SK-N-SH treated with all-trans-retinoic acid at 6 μM for 48 hours (cell line): ENCODE results near the gene NR2C2AP.

Experiments used
- ATAC-seq: fragments of 200-7000 bp; cut with Tn5 transposase; 3 replicates; pipeline ENCODE4 v1.9.1; 2020; ENCODE audit warnings: mild to moderate bottlenecking, moderate library complexity
- ARNTL ChIP-seq: fragments of 450-650 bp; formaldehyde crosslinking; IDR thresholded peaks from 2 replicates; pipeline ENCODE4 v1.5.0; 2020; ENCODE audit warnings: low read depth, mild to moderate bottlenecking, moderate library complexity, borderline replicate concordance
- BACH2 ChIP-seq: fragments of 250-450 bp; sonication (Bioruptor Pico); IDR thresholded peaks from 2 replicates; pipeline ENCODE4 v1.9.0; 2021; ENCODE audit warnings: mild to moderate bottlenecking, borderline replicate concordance
- CREB5 ChIP-seq: fragments of 250-450 bp; sonication (Bioruptor Pico); IDR thresholded peaks from 2 replicates; pipeline ENCODE4 v1.5.1; 2020; ENCODE audit warnings: low read depth, mild to moderate bottlenecking, moderate library complexity
- CSDC2 ChIP-seq: fragments of 250-450 bp; sonication (Bioruptor Pico); IDR thresholded peaks from 2 replicates; pipeline ENCODE4 v1.5.0; 2020; ENCODE audit warnings: mild to moderate bottlenecking, moderate library complexity
- ESRRG ChIP-seq: fragments of 250-450 bp; sonication (Bioruptor Pico); IDR thresholded peaks from 2 replicates; pipeline ENCODE4 v1.6.1; 2021; ENCODE audit warnings: mild to moderate bottlenecking
- GLIS3 ChIP-seq: fragments of 250-450 bp; sonication (Bioruptor Pico); IDR thresholded peaks from 2 replicates; pipeline ENCODE4 v1.5.0; 2020; ENCODE audit warnings: mild to moderate bottlenecking, moderate library complexity
- ISL1 ChIP-seq: fragments of 250-450 bp; sonication (Bioruptor Pico); IDR thresholded peaks from 2 replicates; pipeline ENCODE4 v2.1.2; 2022; ENCODE audit warnings: mild to moderate bottlenecking, moderate library complexity
- OSR1 ChIP-seq: fragments of 250-450 bp; sonication (Bioruptor Pico); IDR thresholded peaks from 2 replicates; pipeline ENCODE4 v1.8.0; 2022; ENCODE audit warnings: moderate library complexity, mild to moderate bottlenecking, inconsistent platforms
- PATZ1 ChIP-seq: fragments of 250-450 bp; sonication (Bioruptor Pico); IDR thresholded peaks from 2 replicates; pipeline ENCODE4 v1.8.0; 2020; ENCODE audit warnings: mild to moderate bottlenecking, moderate library complexity, borderline replicate concordance
- POU6F1 ChIP-seq: fragments of 250-450 bp; sonication (Bioruptor Pico); IDR thresholded peaks from 2 replicates; pipeline ENCODE4 v1.8.0; 2021; ENCODE audit warnings: low read depth, mild to moderate bottlenecking, moderate library complexity, borderline replicate concordance
- PPARA ChIP-seq: fragments of 250-450 bp; sonication (Bioruptor Pico); IDR thresholded peaks from 2 replicates; pipeline ENCODE4 v1.5.0; 2020; ENCODE audit warnings: mild to moderate bottlenecking, borderline replicate concordance
- RARB ChIP-seq: fragments of 250-450 bp; sonication (Bioruptor Pico); IDR thresholded peaks from 2 replicates; pipeline ENCODE4 v1.8.0; 2021; ENCODE audit warnings: mild to moderate bottlenecking, moderate library complexity
- SNAI2 ChIP-seq: fragments of 250-450 bp; sonication (Bioruptor Pico); IDR thresholded peaks from 2 replicates; pipeline ENCODE4 v1.5.0; 2020; ENCODE audit warnings: mild to moderate bottlenecking, moderate library complexity
- TOX ChIP-seq: fragments of 250-450 bp; sonication (Bioruptor Pico); IDR thresholded peaks from 2 replicates; pipeline ENCODE4 v1.8.0; 2021; ENCODE audit warnings: mild to moderate bottlenecking, moderate library complexity, borderline replicate concordance
- TSHZ2 ChIP-seq: fragments of 250-450 bp; sonication (Bioruptor Pico); IDR thresholded peaks from 2 replicates; pipeline ENCODE4 v1.5.0; 2020; ENCODE audit warnings: mild to moderate bottlenecking, moderate library complexity
- ZC3H10 ChIP-seq: fragments of 250-450 bp; sonication (Bioruptor Pico); IDR thresholded peaks from 2 replicates; pipeline ENCODE4 v1.5.1; 2021; ENCODE audit warnings: mild to moderate bottlenecking, moderate library complexity
- ZFP3 ChIP-seq: fragments of 250-450 bp; sonication (Bioruptor Pico); IDR thresholded peaks from 2 replicates; pipeline ENCODE4 v1.5.0; 2020; ENCODE audit warnings: mild to moderate bottlenecking, moderate library complexity
- ZFP30 ChIP-seq: fragments of 450-650 bp; formaldehyde crosslinking; IDR thresholded peaks from 2 replicates; pipeline ENCODE4 v1.5.0; 2022; ENCODE audit warnings: mild to moderate bottlenecking, moderate library complexity
- ZNF565 ChIP-seq: fragments of 450-650 bp; formaldehyde crosslinking; conservative IDR thresholded peaks from 2 replicates; pipeline ENCODE4 v1.5.0; 2020; ENCODE audit warnings: low read depth, mild to moderate bottlenecking, moderate library complexity
- ZNF70 ChIP-seq: fragments of 450-650 bp; formaldehyde crosslinking; IDR thresholded peaks from 2 replicates; pipeline ENCODE4 v1.5.0; 2020; ENCODE audit warnings: mild to moderate bottlenecking, moderate library complexity
- ZNF8 ChIP-seq: fragments of 450-650 bp; formaldehyde crosslinking; IDR thresholded peaks from 2 replicates; pipeline ENCODE4 v1.5.0; 2020; ENCODE audit warnings: mild to moderate bottlenecking, moderate library complexity

NR2C2AP gene

GRCh38 chr19:19171821-19172532 is 31.2 kb downstream of the NR2C2AP start:
- no peak for ATAC-seq
- TF ChIP-seq RARB (CRISPR knock-in tag), result no peak
- TF ChIP-seq ZC3H10 (CRISPR knock-in tag), result no peak
- TF ChIP-seq PPARA, result no peak
- TF ChIP-seq GLIS3 (CRISPR knock-in tag), result no peak
- no peak for TF ChIP-seq ISL1 (CRISPR knock-in tag)
- TF ChIP-seq CSDC2 (CRISPR knock-in tag), result no peak
- no peak for TF ChIP-seq ZNF565 (CRISPR knock-in tag)
- no peak for TF ChIP-seq ZFP3 (CRISPR knock-in tag)
- TF ChIP-seq ZFP30 (CRISPR knock-in tag), result no peak
- no peak for TF ChIP-seq ZNF70 (CRISPR knock-in tag)
- TF ChIP-seq, all 23 proteins: peak for 0

GRCh38 chr19:19170873-19171672 is 32.1 kb downstream of the NR2C2AP start:
- ATAC-seq, result no peak
- TF ChIP-seq ZFP3 (CRISPR knock-in tag), result peak; percentile 98
- TF ChIP-seq CSDC2 (CRISPR knock-in tag), result no peak

- ATAC-seq, result peak; percentile 92
- TF ChIP-seq ESRRG, result no peak
These were observed 33.0 kb downstream of the NR2C2AP start, which contains the start of gene MEF2B for GRCh38 chr19:19170053-19170872. MEF2B (minus strand) TSS chr19:19170263; CDS start chr19:19150735, 19,528 bp downstream.

- no peak for ATAC-seq
- no peak for TF ChIP-seq POU6F1 (CRISPR knock-in tag)
- TF ChIP-seq GLIS3 (CRISPR knock-in tag), result no peak
These were observed 33.8 kb downstream of the NR2C2AP start for GRCh38 chr19:19169236-19170052.

GRCh38 chr19:19167612-19168011 is 35.6 kb downstream of the NR2C2AP start:
- ATAC-seq, result no peak
- no peak for TF ChIP-seq ZNF70 (CRISPR knock-in tag)
- no peak for TF ChIP-seq ZC3H10 (CRISPR knock-in tag)
- no peak for TF ChIP-seq BACH2 (CRISPR knock-in tag)
- TF ChIP-seq TOX (CRISPR knock-in tag), result no peak
- no peak for TF ChIP-seq PATZ1
- no peak for TF ChIP-seq CSDC2 (CRISPR knock-in tag)
- TF ChIP-seq CREB5 (CRISPR knock-in tag), result no peak
- TF ChIP-seq ARNTL (CRISPR knock-in tag), result no peak
- TF ChIP-seq GLIS3 (CRISPR knock-in tag), result no peak
- TF ChIP-seq POU6F1 (CRISPR knock-in tag), result no peak
- TF ChIP-seq TSHZ2 (CRISPR knock-in tag), result no peak
- TF ChIP-seq SNAI2 (CRISPR knock-in tag), result no peak
- TF ChIP-seq ZNF8 (CRISPR knock-in tag), result no peak
- TF ChIP-seq OSR1 (CRISPR knock-in tag), result no peak
